Fibroblast of skin of right biceps (primary cell): Measurements from ENCODE around the gene MRPL49.
A peak's percentile ranks its signal among the peaks of the same experiment; 100 is the strongest.
"Not testable (repeated sequence)": the region's sequence is repeated elsewhere in the genome, so short reads cannot be mapped to it uniquely, and the experiment has no call there.

ENCODE experiments used
- DNase-seq: peaks from one replicate; pipeline ENCODE4 v3.0.0-alpha.2; 2013

Gene MRPL49

GRCh38 chr11:65118891-65119669 is 3.0 kb upstream of the MRPL49 start:
- not testable (repeated sequence) for DNase-seq

- DNase-seq, result no peak
Observed at GRCh38 chr11:65119670-65119995, 2.5 kb upstream of the MRPL49 start.

GRCh38 chr11:65120831-65121230 is 1.3 kb upstream of the MRPL49 start:
- DNase-seq, result no peak

GRCh38 chr11:65121447-65121864 is 665 bp upstream of the MRPL49 start:
- no peak for DNase-seq

- DNase-seq, result no peak
Observed at GRCh38 chr11:65124480-65125196, 2.5 kb downstream of the MRPL49 start.

GRCh38 chr11:65125197-65126056 is 3.3 kb downstream of the MRPL49 start:
- DNase-seq, result no peak

GRCh38 chr11:65126624-65127274 is 4.6 kb downstream of the MRPL49 start:
- DNase-seq, result no peak

- no peak for DNase-seq
Observed at GRCh38 chr11:65127473-65128181, 5.5 kb downstream of the MRPL49 start.

GRCh38 chr11:65128182-65129145 is 6.3 kb downstream of the MRPL49 start:
- DNase-seq, result no peak

GRCh38 chr11:65129649-65130441 is 7.7 kb downstream of the MRPL49 start:
- no peak for DNase-seq

GRCh38 chr11:65130631-65131416 is 8.7 kb downstream of the MRPL49 start:
- DNase-seq, result no peak

GRCh38 chr11:65131417-65131776 is 9.3 kb downstream of the MRPL49 start:
- DNase-seq, result no peak

- DNase-seq, result no peak
Observed at GRCh38 chr11:65131895-65132237, 9.7 kb downstream of the MRPL49 start.

GRCh38 chr11:65132238-65132987 is 10.3 kb downstream of the MRPL49 start:
- no peak for DNase-seq

- DNase-seq, result peak; percentile 12
Observed at GRCh38 chr11:65132988-65133700, 11.0 kb downstream of the MRPL49 start.

- DNase-seq, result peak; percentile 8
Observed at GRCh38 chr11:65133724-65134123, 11.6 kb downstream of the MRPL49 start.

- DNase-seq, result peak; percentile 90
Observed at GRCh38 chr11:65134240-65134951, 12.3 kb downstream of the MRPL49 start, which contains the start of gene SYVN1. Gene SYVN1 (minus strand): TSS chr11:65134519. CDS start chr11:65133601, 918 bp downstream.
